HCT116 (cell line): ENCODE results near the gene ZFYVE16. TPM values are rescaled to one million over a fixed set of nuclear protein-coding genes. Genes with fewer than 3 reads are reported as not detected.

Source experiments
- ATAC-seq: fragments of 200-7000 bp; cut with Tn5 transposase; 2 replicates; pipeline ENCODE4 v1.9.1; 2020; ENCODE audit warnings: mild to moderate bottlenecking, moderate library complexity
- BruUV-seq: library from RNA; stranded (reverse); fragments of 400-500 nt; replicated peaks from 2 replicates; lab custom pipeline; 2021; lab: Mats Ljungman, UMichigan
- CTCF ChIA-PET: fragments of 300-600 bp; sonication (Branson Sonifier 250); formaldehyde crosslinking; loops from one replicate; lab custom pipeline; 2021; ENCODE audit warnings: antibody characterized with exemption; lab: Charles Lee
- POLR2A ChIA-PET: fragments of 300-600, 350-600 bp; sonication (Branson Sonifier 250); formaldehyde crosslinking; loops from one replicate; lab custom pipeline; 2021; ENCODE audit warnings: antibody characterized with exemption; lab: Charles Lee
- RAD21 ChIA-PET, 2 experiments: fragments of 300-600 bp; sonication (Branson Sonifier 250); formaldehyde crosslinking; loops; one replicate each; lab custom pipeline; 2023; ENCODE audit warnings: low total read pairs in 2 of 2; ENCODE audit not compliant: uncharacterized antibody in 2 of 2, unreplicated experiment in 2 of 2, low non-redundant PET in 1 of 2; lab: Charles Lee
- DNase-seq: peaks from one replicate; pipeline ENCODE4 v3.0.0-alpha.2; 2010; ENCODE audit warnings: low read depth, low spot score
- H2AFZ ChIP-seq: fragments of 200-600 bp; shearing (Covaris generic), sonication (generic); 2 replicates; pipeline ENCODE4 v1.6.1; 2017; ENCODE audit warnings: low read depth, mixed run types, mixed read lengths, antibody characterized with exemption, low read length; ENCODE audit not compliant: poor library complexity, severe bottlenecking
- H3K27ac ChIP-seq: 2 replicates; pipeline ENCODE4 v1.5.1; 2012; ENCODE audit warnings: low read depth, low read length
- H3K27me3 ChIP-seq: fragments of 200-600 bp; sonication (generic); 2 replicates; pipeline ENCODE4 v1.6.1; 2016; ENCODE audit warnings: mixed run types, low read length, mixed read lengths; ENCODE audit not compliant: insufficient read depth
- H3K36me3 ChIP-seq, 2 experiments: fragments of 200-500 bp in 1 of 2; fragments of 200-600 bp in 1 of 2; sonication (Bioruptor generic) in 1 of 2; sonication (generic) in 1 of 2; 2 replicates each; pipeline versions ENCODE4 v1.5.1 to v1.6.1; 2014 to 2016; ENCODE audit warnings: low read length in 2 of 2, inconsistent platforms in 1 of 2, mixed read lengths in 1 of 2, mixed run types in 1 of 2; ENCODE audit not compliant: insufficient read depth in 2 of 2, control insufficient read depth in 1 of 2
- H3K4me1 ChIP-seq, 2 experiments: fragments of 200-600 bp in 1 of 2; sonication (generic) in 1 of 2; 2 replicates each; pipeline versions ENCODE4 v1.5.1 to v1.6.1; 2012 to 2017; ENCODE audit warnings: low read length in 2 of 2, inconsistent platforms in 1 of 2, mild to moderate bottlenecking in 1 of 2, mixed read lengths in 1 of 2, mixed run types in 1 of 2, moderate library complexity in 1 of 2; ENCODE audit not compliant: insufficient read depth in 2 of 2, control insufficient read depth in 1 of 2
- H3K4me2 ChIP-seq: fragments of 200-600 bp; sonication (generic); 2 replicates; pipeline ENCODE4 v1.6.1; 2017; ENCODE audit warnings: mixed run types, low read length, mixed read lengths
- H3K4me3 ChIP-seq, 2 experiments: fragments of 200-600 bp in 1 of 2; sonication (generic) in 1 of 2; replicated peaks in 1 of 2; 2 replicates each; pipeline ENCODE4 v1.5.1; 2011 to 2016; ENCODE audit warnings: low read length in 2 of 2, control low read depth in 1 of 2, low read depth in 1 of 2, mild to moderate bottlenecking in 1 of 2, mixed read lengths in 1 of 2, mixed run types in 1 of 2
- H3K79me2 ChIP-seq: fragments of 200-600 bp; sonication (generic); 2 replicates; pipeline ENCODE4 v1.6.1; 2017; ENCODE audit warnings: mild to moderate bottlenecking, mixed run types, low read length, moderate library complexity, mixed read lengths; ENCODE audit not compliant: insufficient read depth
- H3K9ac ChIP-seq: fragments of 200-600 bp; sonication (generic); 2 replicates; pipeline ENCODE4 v1.6.1; 2016; ENCODE audit warnings: low read length, mixed read lengths
- H3K9me2 ChIP-seq: fragments of 200-600 bp; sonication (generic), shearing (Covaris generic); 2 replicates; pipeline ENCODE4 v1.6.1; 2017; ENCODE audit warnings: mixed run types, mild to moderate bottlenecking, moderate library complexity; ENCODE audit not compliant: insufficient read depth
- H3K9me3 ChIP-seq, 2 experiments: fragments of 200-500 bp in 1 of 2; fragments of 200-600 bp in 1 of 2; sonication (Bioruptor generic) in 1 of 2; sonication (generic) in 1 of 2; 2 replicates each; pipeline ENCODE4 v1.6.1; 2014 to 2017; ENCODE audit warnings: low read length in 2 of 2, mixed read lengths in 2 of 2, inconsistent platforms in 1 of 2, low read depth in 1 of 2, mild to moderate bottlenecking in 1 of 2, mixed run types in 1 of 2, moderate library complexity in 1 of 2; ENCODE audit not compliant: control insufficient read depth in 1 of 2, insufficient read depth in 1 of 2
- H4K20me1 ChIP-seq: fragments of 200-600 bp; sonication (generic), shearing (Covaris generic); 2 replicates; pipeline ENCODE4 v1.6.1; 2017; ENCODE audit warnings: mixed run types, mild to moderate bottlenecking, moderate library complexity; ENCODE audit not compliant: insufficient read depth
- CEBPB ChIP-seq: IDR thresholded peaks from 2 replicates; pipeline ENCODE4 v1.6.1; 2012; ENCODE audit warnings: low read depth
- ELF1 ChIP-seq: IDR thresholded peaks from 2 replicates; pipeline ENCODE4 v1.6.1; 2012; ENCODE audit warnings: low read depth, borderline replicate concordance
- EZH2 ChIP-seq: fragments of 200-600 bp; sonication (generic); IDR thresholded peaks from 2 replicates; pipeline ENCODE4 v1.6.1; 2017; ENCODE audit warnings: antibody characterized with exemption, mixed run types
- FOSL1 ChIP-seq: IDR thresholded peaks from 2 replicates; pipeline ENCODE4 v1.6.1; 2012; ENCODE audit warnings: low read depth
- JUND ChIP-seq: IDR thresholded peaks from 2 replicates; pipeline ENCODE4 v1.6.1; 2012
- POLR2AphosphoS5 ChIP-seq: IDR thresholded peaks from 2 replicates; pipeline ENCODE4 v1.6.1; 2011; ENCODE audit warnings: mild to moderate bottlenecking, low read depth, low read length, moderate library complexity
- SIN3A ChIP-seq: IDR thresholded peaks from 2 replicates; pipeline ENCODE4 v1.6.1; 2012; ENCODE audit warnings: low read depth
- intact Hi-C: fragments of 100-400 bp; cut with micrococcal nuclease; formaldehyde crosslinking; loops from 2 replicates; pipeline ENCODE4 v1.10.0; 2022
- total RNA-seq: library from RNA; stranded (reverse); gene quantifications from one replicate; pipeline ENCODE4 v1.2.1, GENCODE V29; 2021; ENCODE audit not compliant: unreplicated experiment
- TF ChIP-seq, protein P1 (sequence below): IDR thresholded peaks from 2 replicates; pipeline ENCODE4 v1.6.1; 2012; ENCODE audit warnings: low read depth
- TF ChIP-seq, protein P2 (sequence below): IDR thresholded peaks from 2 replicates; pipeline ENCODE4 v1.6.1; 2012
- TF ChIP-seq, protein P3 (sequence below): IDR thresholded peaks from 2 replicates; pipeline ENCODE4 v1.6.1; 2012

The ZFYVE16 gene
- total RNA-seq, 1 experiment from 2014 or later = 24.2 TPM

DNA sequence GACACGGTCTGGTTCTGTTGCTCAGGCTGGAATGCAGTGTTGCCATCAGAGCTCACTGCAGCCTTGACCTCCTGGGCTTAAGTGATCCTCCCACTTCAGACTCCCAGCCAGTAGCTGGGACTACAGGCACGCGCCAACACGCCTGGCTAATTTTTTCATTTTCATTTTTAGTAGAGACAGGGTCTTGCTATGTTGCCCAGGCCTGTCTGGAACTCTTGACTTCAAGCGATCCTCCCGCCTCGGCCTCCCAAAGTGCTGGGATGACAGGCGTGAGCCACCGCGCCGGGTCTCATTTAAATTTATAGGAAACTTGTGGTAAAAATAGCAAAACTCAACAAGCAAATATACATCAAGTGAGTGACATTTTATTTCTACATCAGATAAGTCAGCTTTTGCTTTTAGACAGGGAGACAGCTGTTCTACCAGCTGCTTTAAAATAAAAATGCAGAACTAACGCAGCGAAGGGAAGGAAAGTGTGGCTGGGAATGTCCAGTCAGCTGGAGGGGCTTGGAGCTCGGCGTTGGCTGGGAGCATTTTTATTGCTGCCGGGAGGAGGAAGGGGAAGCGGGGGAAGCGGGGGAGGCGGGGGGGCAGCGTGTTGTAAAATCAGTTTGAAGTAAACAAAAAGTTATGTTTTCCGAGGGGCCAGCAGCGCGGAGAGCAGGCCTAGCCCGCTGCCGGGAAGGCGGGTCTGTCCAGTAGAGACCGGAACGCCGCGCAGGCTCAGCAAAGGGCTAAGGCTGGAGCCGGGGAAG lies 707 bp upstream of the ZFYVE16 start:
- H3K36me3 ChIP-seq = no peaks in the 10 kb centered on the region
- H3K27ac ChIP-seq = peak overlapping the region; percentile 79
- H3K9ac ChIP-seq = peak overlapping the region; percentile 85
- no peaks in the 10 kb centered on the region for H3K27me3 ChIP-seq
- H3K4me2 ChIP-seq = peak overlapping the region; percentile 81
- H3K79me2 ChIP-seq = peaks cover 35% of the 10 kb centered on the region
- H2AFZ ChIP-seq = no peak overlapping the region
- TF ChIP-seq SIN3A (peak; percentile 45; the same call in 1 of the 2 replicates), JUND (no peak)
- no peaks in the 10 kb centered on the region for H3K9me2 ChIP-seq
- H3K9me3 ChIP-seq = no peaks in the 10 kb centered on the region
- peaks cover 4% of the 10 kb centered on the region; the same call in 1 of the 2 replicates for H4K20me1 ChIP-seq
- DNase-seq (no peak), ATAC-seq (peak; percentile 68)
- TSS peak; percentile 89 for BruUV-seq
- intact Hi-C loops = no loop called here
- ChIA-PET CTCF (interaction anchor here (1.3 kb wide), 1 partner anchor 75 kb away, joined by 3 read pairs; no protein-coding TSS in a partner anchor), POLR2A (interaction anchor here (0.6 to 1.0 kb wide), 4 partner anchors 9 to 150 kb away, joined by 3 read pairs; no protein-coding TSS in a partner anchor), RAD21 (interaction anchor here (0.6 kb wide), 2 partner anchors 61 to 1273 kb away, joined by 5 to 6 read pairs; no protein-coding TSS in a partner anchor)
- peak overlapping the region; percentile 72 to 77 for H3K4me3 ChIP-seq
- peaks cover 6 to 15% of the 10 kb centered on the region in 2 experiments for H3K4me1 ChIP-seq

DNA sequence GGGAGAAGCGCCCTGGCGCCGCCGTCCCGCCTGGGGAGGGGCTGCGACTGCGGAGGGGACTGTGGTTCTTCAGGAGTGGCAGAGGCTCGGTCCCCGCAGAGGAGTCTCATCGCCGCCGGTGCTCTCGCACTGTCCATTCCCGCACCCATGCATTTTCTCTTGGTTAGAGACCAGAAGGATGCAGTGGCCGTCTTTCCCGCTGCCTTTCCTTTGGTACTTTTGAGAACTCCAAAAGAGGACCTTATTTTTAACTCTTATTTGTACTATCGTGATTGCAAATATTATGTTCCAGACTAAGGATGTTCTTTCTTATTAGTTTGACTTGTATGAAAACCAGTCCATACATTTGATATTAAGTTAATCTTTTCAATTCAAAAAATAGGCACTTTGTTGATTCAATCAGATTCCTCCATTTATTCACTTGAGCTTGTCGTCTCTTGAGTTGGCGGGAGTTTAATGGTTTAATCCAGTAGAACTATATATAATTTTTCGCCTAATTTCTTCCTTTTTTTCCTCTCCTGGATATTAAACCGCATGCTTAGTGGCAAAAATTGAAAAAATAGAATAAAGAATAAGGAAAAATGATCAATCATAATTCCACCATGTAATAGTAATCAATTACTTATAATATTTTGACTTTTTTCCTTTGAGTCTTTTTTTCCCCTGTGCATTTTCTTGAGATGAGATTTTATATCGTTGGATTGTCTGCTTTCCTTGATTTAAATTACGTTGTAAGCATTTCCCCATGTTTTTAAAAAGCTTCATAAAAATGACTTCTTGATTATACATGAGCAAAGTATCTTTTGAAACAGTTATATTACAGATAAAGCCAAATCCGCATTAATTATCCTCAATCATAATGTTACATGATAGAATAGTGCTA lies 861 bp downstream of the ZFYVE16 start:
- peak overlapping the region; percentile 81 for H3K4me2 ChIP-seq
- H3K9me2 ChIP-seq = no peaks in the 10 kb centered on the region; the same call in 1 of the 2 replicates
- no peaks in the 10 kb centered on the region for H3K27me3 ChIP-seq
- TSS peak; percentile 61 for BruUV-seq
- H3K4me1 ChIP-seq = peaks cover 6 to 15% of the 10 kb centered on the region in 2 experiments
- peak overlapping the region; percentile 72 to 77 for H3K4me3 ChIP-seq
- CTCF ChIA-PET = interaction anchor here (1.3 kb wide), 1 partner anchor 73 kb away, joined by 3 read pairs; no protein-coding TSS in a partner anchor
- peak overlapping the region; percentile 79 for H3K27ac ChIP-seq
- ATAC-seq = peak; percentile 76
- DNase-seq = no peak
- H3K36me3 ChIP-seq = no peaks in the 10 kb centered on the region
- H3K79me2 ChIP-seq = peaks cover 48% of the 10 kb centered on the region
- intact Hi-C loops = no loop called here
- H3K9me3 ChIP-seq = no peaks in the 10 kb centered on the region
- H2AFZ ChIP-seq = no peak overlapping the region
- RAD21 ChIA-PET = interaction anchor here in 1 of 2 experiments (0.6 kb wide), 1 partner anchor 785 kb away, joined by 3 read pairs; no protein-coding TSS in a partner anchor
- peak overlapping the region; percentile 85 for H3K9ac ChIP-seq
- POLR2A ChIA-PET = no interaction called here
- H4K20me1 ChIP-seq = peaks cover 4% of the 10 kb centered on the region; the same call in 1 of the 2 replicates
- TF ChIP-seq EZH2 (no peak), CEBPB (no peak), FOSL1 (no peak), ELF1 (no peak), SIN3A (0 out of 2 replicates have a peak, but pooled peaks have one; percentile 44), POLR2AphosphoS5 (no peak), JUND (no peak)
- TF ChIP-seq, protein P1, sequence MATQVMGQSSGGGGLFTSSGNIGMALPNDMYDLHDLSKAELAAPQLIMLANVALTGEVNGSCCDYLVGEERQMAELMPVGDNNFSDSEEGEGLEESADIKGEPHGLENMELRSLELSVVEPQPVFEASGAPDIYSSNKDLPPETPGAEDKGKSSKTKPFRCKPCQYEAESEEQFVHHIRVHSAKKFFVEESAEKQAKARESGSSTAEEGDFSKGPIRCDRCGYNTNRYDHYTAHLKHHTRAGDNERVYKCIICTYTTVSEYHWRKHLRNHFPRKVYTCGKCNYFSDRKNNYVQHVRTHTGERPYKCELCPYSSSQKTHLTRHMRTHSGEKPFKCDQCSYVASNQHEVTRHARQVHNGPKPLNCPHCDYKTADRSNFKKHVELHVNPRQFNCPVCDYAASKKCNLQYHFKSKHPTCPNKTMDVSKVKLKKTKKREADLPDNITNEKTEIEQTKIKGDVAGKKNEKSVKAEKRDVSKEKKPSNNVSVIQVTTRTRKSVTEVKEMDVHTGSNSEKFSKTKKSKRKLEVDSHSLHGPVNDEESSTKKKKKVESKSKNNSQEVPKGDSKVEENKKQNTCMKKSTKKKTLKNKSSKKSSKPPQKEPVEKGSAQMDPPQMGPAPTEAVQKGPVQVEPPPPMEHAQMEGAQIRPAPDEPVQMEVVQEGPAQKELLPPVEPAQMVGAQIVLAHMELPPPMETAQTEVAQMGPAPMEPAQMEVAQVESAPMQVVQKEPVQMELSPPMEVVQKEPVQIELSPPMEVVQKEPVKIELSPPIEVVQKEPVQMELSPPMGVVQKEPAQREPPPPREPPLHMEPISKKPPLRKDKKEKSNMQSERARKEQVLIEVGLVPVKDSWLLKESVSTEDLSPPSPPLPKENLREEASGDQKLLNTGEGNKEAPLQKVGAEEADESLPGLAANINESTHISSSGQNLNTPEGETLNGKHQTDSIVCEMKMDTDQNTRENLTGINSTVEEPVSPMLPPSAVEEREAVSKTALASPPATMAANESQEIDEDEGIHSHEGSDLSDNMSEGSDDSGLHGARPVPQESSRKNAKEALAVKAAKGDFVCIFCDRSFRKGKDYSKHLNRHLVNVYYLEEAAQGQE = no peak
- TF ChIP-seq, protein P2, sequence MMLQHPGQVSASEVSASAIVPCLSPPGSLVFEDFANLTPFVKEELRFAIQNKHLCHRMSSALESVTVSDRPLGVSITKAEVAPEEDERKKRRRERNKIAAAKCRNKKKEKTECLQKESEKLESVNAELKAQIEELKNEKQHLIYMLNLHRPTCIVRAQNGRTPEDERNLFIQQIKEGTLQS = no peak
- TF ChIP-seq, protein P3, sequence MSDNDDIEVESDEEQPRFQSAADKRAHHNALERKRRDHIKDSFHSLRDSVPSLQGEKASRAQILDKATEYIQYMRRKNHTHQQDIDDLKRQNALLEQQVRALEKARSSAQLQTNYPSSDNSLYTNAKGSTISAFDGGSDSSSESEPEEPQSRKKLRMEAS = no peak
